RPMI7951 (cell line): ENCODE measurements around the gene GALNT9. TPM values are rescaled to one million over a fixed set of nuclear protein-coding genes. Genes with fewer than 3 reads are reported as not detected.
"Not testable (repeated sequence)": the region's sequence is repeated elsewhere in the genome, so short reads cannot be mapped to it uniquely, and the experiment has no call there.

ENCODE experiments used
- DNase-seq: peaks from one replicate; pipeline ENCODE4 v3.0.0-alpha.2; 2012; ENCODE audit warnings: low read depth
- total RNA-seq: library from RNA; depleted of rRNA; stranded (reverse); fragments of >200 nt; shearing (Covaris generic); gene quantifications from 2 replicates; pipeline ENCODE4 v1.2.3, GENCODE V29; 2014

The GALNT9 gene
- total RNA-seq, 1 experiment from 2014 or later = not detected

GRCh38 chr12:132199526-132200319 is 129.7 kb downstream of the GALNT9 start:
- no peak for DNase-seq

- no peak for DNase-seq
These were observed 130.3 kb downstream of the GALNT9 start for GRCh38 chr12:132199101-132199500.

DNA sequence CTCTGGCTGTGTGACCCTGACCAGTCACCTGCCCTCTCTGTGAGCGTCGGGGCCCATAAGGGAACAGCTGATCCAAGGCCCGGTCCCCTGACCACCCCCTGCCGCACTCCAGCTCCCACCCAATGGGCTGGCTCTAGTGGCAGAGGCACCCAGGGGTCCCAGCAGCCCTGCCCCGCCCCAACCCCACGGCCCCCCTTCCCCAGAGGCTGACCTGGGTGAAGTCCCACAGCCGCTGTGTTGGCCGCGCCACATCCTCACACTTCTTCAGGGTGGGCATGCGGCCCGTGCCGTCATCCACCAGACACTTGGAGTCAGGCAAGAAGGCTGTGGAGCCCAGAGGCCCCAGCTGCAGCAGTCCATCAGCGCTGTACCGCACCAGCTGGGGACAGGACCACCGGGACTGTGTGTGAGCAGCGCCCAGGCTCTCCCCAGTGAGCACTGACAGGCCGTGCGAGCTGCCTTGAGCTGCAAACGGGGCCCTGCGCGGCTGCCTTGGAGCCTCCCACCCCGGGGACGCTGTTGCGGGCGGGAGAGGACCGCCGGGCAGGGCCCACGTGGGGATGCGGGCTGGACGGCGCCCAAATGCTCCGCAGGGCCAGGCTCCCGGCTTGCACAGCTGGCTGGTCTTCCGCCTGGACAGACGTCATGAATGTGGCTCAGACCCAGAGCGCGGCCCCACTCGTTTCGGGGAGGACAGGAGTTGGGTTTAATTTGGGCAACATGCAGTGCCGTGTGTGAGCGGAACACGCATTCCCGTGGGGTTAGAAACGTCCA is 131.6 kb downstream of the GALNT9 start:
- DNase-seq = no peak

- DNase-seq = no peak
These were observed 132.5 kb downstream of the GALNT9 start for GRCh38 chr12:132196873-132197390.

GRCh38 chr12:132196038-132196872 is 133.1 kb downstream of the GALNT9 start:
- DNase-seq = peak; percentile 14

DNA sequence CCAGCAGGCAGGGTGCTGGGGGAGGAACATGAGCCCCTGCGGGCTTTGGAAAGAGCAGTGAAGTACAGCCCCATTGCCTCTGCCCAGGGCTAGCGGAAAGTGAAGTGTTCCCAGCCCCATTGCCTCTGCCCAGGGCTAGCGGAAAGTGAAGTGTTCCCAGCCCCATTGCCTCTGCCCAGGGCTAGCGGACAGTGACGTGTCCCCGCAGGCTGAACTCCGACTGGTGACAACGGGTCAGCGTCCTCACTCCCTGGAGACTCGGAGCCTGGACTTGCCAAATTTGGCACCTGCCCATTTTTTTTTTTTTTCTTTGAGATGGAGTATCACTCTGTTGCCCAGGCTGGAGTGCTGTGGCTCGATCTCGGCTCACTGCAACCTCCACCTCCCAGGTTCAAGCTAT is 134.1 kb downstream of the GALNT9 start:
- not testable (repeated sequence) for DNase-seq

DNA sequence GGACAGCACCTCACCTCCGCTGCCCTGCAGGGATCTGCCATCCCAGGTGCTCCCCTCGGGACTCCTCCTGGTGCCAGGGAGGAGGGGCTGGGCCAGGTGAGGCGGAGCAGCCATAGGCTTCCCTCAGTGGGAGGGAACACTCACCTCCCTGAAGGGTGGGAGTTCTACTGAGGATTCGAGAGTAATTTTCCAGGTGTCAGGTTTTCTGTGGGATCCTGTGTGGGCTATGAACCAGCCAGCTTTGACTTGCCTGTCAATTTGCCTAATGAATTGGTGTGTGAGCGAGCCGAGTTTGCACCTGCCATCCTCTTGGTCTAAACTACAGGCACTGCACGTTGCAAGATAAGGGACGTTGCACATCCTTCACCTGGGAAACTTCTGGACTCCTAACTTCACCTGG is 134.8 kb downstream of the GALNT9 start:
- no peak for DNase-seq

DNA sequence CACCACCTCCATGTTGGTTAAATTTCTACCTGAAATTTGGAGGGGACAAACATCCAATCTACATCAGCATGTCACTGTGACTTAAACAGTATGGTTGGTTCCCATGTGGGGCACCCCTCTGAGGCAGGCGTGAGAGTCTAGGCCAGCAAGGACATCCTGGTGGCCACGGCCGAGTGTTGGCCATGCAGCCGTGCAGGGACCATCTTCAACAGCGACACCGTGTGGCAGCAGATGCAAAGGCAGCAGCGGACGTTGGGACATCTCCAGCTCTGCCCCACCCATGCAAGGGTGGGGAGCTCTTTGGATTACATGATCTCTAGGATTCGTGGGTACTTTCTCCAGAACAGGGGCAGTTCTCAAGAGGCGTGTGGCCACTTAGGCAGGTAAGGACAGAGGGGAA is 135.3 kb downstream of the GALNT9 start:
- no peak for DNase-seq

DNA sequence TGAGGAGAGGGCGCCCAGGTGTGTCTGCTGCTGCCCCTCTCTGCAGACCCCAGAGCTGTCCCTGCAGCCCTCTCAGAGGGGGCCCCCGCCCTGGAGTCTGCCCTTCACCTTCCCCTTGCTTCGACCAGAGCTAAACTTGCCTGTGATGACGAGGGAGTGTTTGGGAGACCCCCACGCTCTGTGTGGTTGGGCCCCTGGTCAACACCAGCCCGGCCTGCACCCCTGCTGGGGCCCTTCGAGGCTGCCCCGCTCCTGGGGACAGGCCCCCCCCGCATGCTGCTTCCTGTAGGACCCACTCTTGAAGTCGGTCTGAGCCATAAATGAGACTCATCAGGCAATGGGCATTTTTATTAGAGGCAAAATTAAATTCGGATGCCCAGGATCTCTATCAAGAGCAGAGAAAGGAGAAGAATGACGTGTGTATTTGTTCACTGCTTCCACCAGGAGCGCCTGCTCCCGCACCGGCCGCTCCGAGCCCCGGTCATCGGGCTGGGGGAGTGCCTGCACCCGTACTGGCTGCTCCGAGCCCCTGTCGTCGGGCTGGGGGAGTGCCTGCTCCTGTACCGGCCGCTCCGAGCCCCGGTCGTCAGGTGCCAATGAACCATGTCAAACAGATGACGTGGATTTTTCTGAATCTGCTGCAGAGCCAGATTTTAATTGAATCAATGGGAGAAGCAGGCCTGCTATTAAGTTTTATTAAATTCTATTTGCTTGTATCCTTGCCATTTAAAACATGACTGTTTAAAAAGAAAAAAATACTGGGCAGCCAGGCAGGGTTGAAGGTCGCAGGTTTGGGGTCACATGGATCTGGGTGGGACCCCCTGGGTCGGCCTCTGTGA is 137.5 kb downstream of the GALNT9 start:
- no peak for DNase-seq

DNA sequence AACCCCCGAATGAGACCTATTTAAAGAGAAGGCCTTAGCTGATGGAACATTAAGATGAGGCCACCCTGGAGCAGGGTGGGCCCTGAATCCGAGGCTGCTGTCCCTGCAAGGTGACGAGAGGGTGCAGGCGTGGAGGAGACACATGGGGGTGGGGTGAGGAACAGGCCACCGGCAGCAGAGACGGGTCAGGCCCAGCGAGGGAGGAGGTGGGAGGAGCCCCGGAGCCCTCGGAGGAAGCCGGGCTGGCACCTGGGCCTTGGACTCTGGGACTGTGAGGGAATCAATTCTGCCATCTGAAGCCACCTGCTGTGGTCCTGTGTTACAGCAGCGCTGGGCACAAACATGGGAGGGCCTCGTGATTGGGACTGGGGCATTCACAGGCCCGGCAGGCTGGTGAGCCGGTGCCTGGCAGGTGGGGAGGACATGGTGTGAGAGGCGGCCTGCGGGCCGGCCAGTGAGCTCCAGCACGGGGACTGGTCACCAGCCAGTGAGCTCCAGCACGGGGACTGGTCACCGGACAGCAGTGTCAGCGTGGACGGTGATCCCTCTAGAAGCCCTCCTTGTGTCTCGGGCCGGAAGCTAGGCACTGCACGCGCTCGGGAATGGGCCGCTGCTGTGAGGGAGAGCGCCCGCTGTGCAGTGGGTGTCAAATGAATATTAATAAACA is 138.4 kb downstream of the GALNT9 start:
- no peak for DNase-seq

- no peak for DNase-seq
These were observed 139.2 kb downstream of the GALNT9 start for GRCh38 chr12:132190012-132190755.

GRCh38 chr12:132189378-132190011 is 139.9 kb downstream of the GALNT9 start:
- peak; percentile 91 for DNase-seq

- no peak for DNase-seq
These were observed 140.5 kb downstream of the GALNT9 start for GRCh38 chr12:132188916-132189325.

DNA sequence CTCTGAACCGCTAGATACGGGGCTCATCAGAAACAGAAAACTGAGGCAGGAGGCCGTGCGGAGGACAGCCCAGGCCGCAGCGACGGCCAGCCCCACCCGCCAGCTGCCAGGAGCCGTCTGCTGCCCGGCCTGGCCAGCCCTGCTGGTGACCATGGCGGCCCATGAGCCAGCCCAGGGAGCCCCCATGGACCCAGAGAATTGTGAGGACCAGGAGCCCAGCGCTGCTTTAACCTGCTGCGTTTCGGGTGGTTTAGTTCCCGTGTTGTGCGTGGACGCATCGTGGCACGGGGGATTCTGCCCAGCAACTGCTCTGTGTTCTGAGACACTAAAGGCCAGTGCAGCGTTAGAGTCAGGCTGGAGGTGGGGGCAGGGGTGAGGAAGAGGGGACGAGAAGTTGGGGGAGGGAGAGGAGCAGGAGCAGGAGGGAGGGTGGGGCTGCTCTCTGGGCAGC is 140.9 kb downstream of the GALNT9 start:
- DNase-seq = no peak

- DNase-seq = no peak
These were observed 141.5 kb downstream of the GALNT9 start for GRCh38 chr12:132187646-132188450.

DNA sequence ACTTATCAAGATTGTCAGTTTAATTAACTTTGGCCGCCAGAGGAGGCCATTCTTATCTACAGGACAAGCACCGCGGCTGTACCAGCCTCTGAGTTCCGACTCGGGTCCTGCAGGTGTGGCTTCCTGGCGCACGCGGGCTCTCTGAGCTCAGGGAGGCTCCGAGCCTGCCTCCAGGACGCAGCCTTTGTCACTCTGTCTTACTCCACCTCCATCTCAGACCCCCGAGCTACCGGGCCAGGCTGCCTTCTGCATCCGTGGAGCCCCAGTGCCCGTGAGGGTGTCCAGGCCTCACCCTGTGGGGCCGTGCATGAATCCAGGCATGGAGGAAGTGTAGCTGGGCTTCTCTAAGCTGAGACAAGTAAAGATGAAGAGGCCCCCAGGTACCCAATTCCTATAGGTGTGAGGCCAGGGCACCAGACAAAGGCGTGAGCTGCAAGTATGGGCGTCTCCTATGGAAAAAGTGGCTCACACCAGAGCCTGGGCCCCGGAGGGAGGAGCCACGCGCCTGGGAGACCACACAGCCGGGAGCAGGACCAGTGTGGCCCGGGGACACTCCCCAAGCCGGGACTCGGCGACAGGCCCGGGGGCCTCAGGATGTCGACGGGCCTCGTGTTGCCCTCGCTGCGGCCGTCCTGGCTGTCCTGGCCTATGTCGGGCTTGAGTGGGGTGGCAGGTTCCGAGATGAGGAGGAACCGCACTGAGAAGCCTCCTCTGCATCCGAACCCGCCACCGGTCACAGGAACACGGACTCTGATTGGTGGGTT is 142.3 kb downstream of the GALNT9 start:
- DNase-seq = no peak

DNA sequence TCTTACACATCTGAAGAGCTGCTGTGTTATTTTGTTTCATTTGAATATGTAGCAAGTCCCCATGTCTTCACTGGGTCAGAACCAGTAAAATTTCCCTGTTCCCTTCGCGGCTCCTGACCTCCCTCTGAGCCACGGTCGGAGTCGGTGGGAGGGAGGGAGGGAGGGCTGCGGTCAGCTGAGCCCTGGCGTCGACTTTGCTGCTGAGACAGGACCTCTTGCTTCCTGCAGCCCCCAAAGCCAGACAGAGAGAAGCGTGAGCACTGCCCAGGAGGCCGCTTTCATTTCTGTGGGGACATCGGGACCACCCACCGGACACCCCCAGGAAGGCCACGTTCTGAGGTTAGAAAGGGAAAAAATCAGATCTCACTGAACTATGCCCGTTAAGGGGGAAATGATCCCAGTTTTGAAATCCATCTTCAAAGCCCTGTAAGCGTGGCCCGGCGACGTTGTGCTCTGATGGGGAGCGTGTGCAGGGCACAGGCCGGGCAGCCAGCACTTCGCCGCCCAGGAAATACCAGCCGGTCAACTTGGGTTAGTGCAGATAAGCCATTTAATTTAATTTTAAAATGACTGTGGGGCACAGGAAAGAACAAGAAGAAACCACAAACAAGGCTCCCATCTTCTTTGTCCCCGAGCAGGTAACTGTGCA is 143.1 kb downstream of the GALNT9 start:
- DNase-seq = no peak
